Liver (tissue), 3 donors: ENCODE measurements around the gene TRIO.

Experiments
- ATF3 ChIP-seq: IDR thresholded peaks from 2 replicates; pipeline ENCODE4 v1.6.1; 2016; ENCODE audit warnings: antibody characterized with exemption
- CTCF ChIP-seq: fragments of 150-350 bp; IDR thresholded peaks from 2 replicates; pipeline ENCODE4 v1.5.1; 2017; ENCODE audit warnings: improper control_type of control experiment, low read depth, low read length; ENCODE audit not compliant: missing input control
- EGR1 ChIP-seq, 2 donors: IDR thresholded peaks; 2 replicates each; pipeline ENCODE4 v1.6.1; 2016 to 2018; ENCODE audit warnings: antibody characterized with exemption in 2 of 2, low read depth in 2 of 2
- FOXA1 ChIP-seq: IDR thresholded peaks from 2 replicates; pipeline ENCODE4 v1.6.1; 2016; ENCODE audit warnings: antibody characterized with exemption
- FOXA2 ChIP-seq: IDR thresholded peaks from 2 replicates; pipeline ENCODE4 v1.6.1; 2016; ENCODE audit warnings: antibody characterized with exemption
- GABPA ChIP-seq, 2 donors: IDR thresholded peaks in 1 of 2; conservative IDR thresholded peaks in 1 of 2; 2 replicates each; pipeline ENCODE4 v1.6.1; 2016; ENCODE audit warnings: antibody characterized with exemption in 2 of 2, mild to moderate bottlenecking in 1 of 2, moderate library complexity in 1 of 2
- MAX ChIP-seq: IDR thresholded peaks from 2 replicates; pipeline ENCODE4 v1.6.1; 2016; ENCODE audit warnings: antibody characterized with exemption
- RAD21 ChIP-seq, 2 donors: IDR thresholded peaks; 2 replicates each; pipeline ENCODE4 v1.6.1; 2016; ENCODE audit warnings: antibody characterized with exemption in 2 of 2, mild to moderate bottlenecking in 2 of 2
- REST ChIP-seq: IDR thresholded peaks from 2 replicates; pipeline ENCODE4 v1.6.1; 2016; ENCODE audit warnings: antibody characterized with exemption, mild to moderate bottlenecking
- SP1 ChIP-seq: IDR thresholded peaks from 2 replicates; pipeline ENCODE4 v1.6.1; 2018; ENCODE audit warnings: antibody characterized with exemption, mild to moderate bottlenecking
- TAF1 ChIP-seq: conservative IDR thresholded peaks from 2 replicates; pipeline ENCODE4 v1.6.1; 2016; ENCODE audit warnings: antibody characterized with exemption, mild to moderate bottlenecking
- ZBTB33 ChIP-seq: IDR thresholded peaks from 2 replicates; pipeline ENCODE4 v1.6.1; 2016; ENCODE audit warnings: antibody characterized with exemption
- donor health status: healthy.
- donor health status: healthy.

GRCh38 chr5:14408969-14409586 is 265.9 kb downstream of the TRIO start:
- no peak for TF ChIP-seq CTCF
- no peak for TF ChIP-seq MAX
- no peak for TF ChIP-seq RAD21 (IDR thresholded peaks at IDR 0.05)
- no peak for TF ChIP-seq ATF3
- no peak for TF ChIP-seq FOXA2
- no peak for TF ChIP-seq TAF1
- no peak for TF ChIP-seq SP1
- no peak for TF ChIP-seq REST
- TF ChIP-seq FOXA1: no peak
- no peak for TF ChIP-seq ZBTB33
- TF ChIP-seq EGR1 (IDR thresholded peaks at IDR 0.05; ENCODE audit: low read depth in 2 of 2): no peak
- TF ChIP-seq GABPA (IDR thresholded peaks at IDR 0.05 in 1 of 2, conservative IDR thresholded peaks at IDR 0.05 in 1 of 2): no peak
